Panc1 (cell line): ENCODE data around the gene IGSF22. TPM values are rescaled to one million over a fixed set of nuclear protein-coding genes. Genes with fewer than 3 reads are reported as not detected.

Experiments
- ATAC-seq: fragments of 200-7000 bp; cut with Tn5 transposase; 2 replicates; pipeline ENCODE4 v1.9.1; 2020; ENCODE audit warnings: mild to moderate bottlenecking, moderate library complexity
- BruUV-seq: library from RNA; stranded (reverse); fragments of 400-500 nt; replicated peaks from 2 replicates; lab custom pipeline; 2021; lab: Mats Ljungman, UMichigan
- CTCF ChIA-PET: fragments of 300-600 bp; sonication (Branson Sonifier 250); formaldehyde crosslinking; loops from one replicate; lab custom pipeline; 2022; ENCODE audit warnings: antibody characterized with exemption; lab: Charles Lee
- POLR2A ChIA-PET: fragments of 300-600 bp; sonication (Branson Sonifier 250); formaldehyde crosslinking; loops from one replicate; lab custom pipeline; 2022; ENCODE audit warnings: antibody characterized with exemption; lab: Charles Lee
- DNase-seq: peaks from one replicate; pipeline ENCODE4 v3.0.0-alpha.2; 2010; ENCODE audit warnings: low read depth, low spot score
- H3K27ac ChIP-seq: 2 replicates; pipeline ENCODE4 v1.5.1; 2011; ENCODE audit warnings: mild to moderate bottlenecking, low read length, inconsistent platforms
- H3K27me3 ChIP-seq: fragments of 200-500 bp; sonication (Bioruptor generic); 2 replicates; pipeline ENCODE4 v1.6.0; 2014; ENCODE audit warnings: low read length, inconsistent platforms; ENCODE audit not compliant: control insufficient read depth, insufficient read depth
- H3K36me3 ChIP-seq: fragments of 200-500 bp; sonication (Bioruptor generic); 2 replicates; pipeline ENCODE4 v1.5.1; 2014; ENCODE audit warnings: inconsistent platforms, mild to moderate bottlenecking, low read length, moderate library complexity; ENCODE audit not compliant: control insufficient read depth, insufficient read depth
- H3K4me1 ChIP-seq: 2 replicates; pipeline ENCODE4 v1.5.1; 2011; ENCODE audit warnings: inconsistent platforms, mild to moderate bottlenecking, low read length, moderate library complexity; ENCODE audit not compliant: control insufficient read depth, insufficient read depth
- H3K4me3 ChIP-seq, 2 experiments: 2 replicates each; pipeline ENCODE4 v1.5.1; 2011 to 2012; ENCODE audit warnings: low read depth in 2 of 2, low read length in 2 of 2, mild to moderate bottlenecking in 2 of 2, inconsistent platforms in 1 of 2, moderate library complexity in 1 of 2
- H3K9me3 ChIP-seq: fragments of 200-500 bp; sonication (Bioruptor generic); 2 replicates; pipeline ENCODE4 v1.5.1; 2014; ENCODE audit warnings: low read depth, mild to moderate bottlenecking, inconsistent platforms, low read length, moderate library complexity; ENCODE audit not compliant: control insufficient read depth, insufficient read depth
- POLR2AphosphoS5 ChIP-seq: IDR thresholded peaks from 2 replicates; pipeline ENCODE4 v1.6.1; 2012; ENCODE audit warnings: mild to moderate bottlenecking, low read depth, low read length, moderate library complexity
- SIN3A ChIP-seq: IDR thresholded peaks from 2 replicates; pipeline ENCODE4 v1.6.1; 2012; ENCODE audit warnings: low read depth, mild to moderate bottlenecking, low read length, moderate library complexity, borderline replicate concordance; ENCODE audit not compliant: insufficient read depth
- TCF7L2 ChIP-seq: IDR thresholded peaks from 2 replicates; pipeline ENCODE4 v1.6.1; 2011; ENCODE audit warnings: mild to moderate bottlenecking, low read depth, low read length, inconsistent platforms
- in situ Hi-C: cut with HindIII; loops from 2 replicates; pipeline ENCODE4 v1.10.0; 2016; ENCODE audit warnings: low sequenced_read_pairs, low pct_unique_long_range_greater_than_20kb
- intact Hi-C: fragments of 100-400 bp; cut with micrococcal nuclease; formaldehyde crosslinking; loops from one replicate; pipeline ENCODE4 v1.10.0; 2022; ENCODE audit not compliant: unreplicated experiment
- total RNA-seq: library from RNA; stranded (reverse); gene quantifications from one replicate; pipeline ENCODE4 v1.2.1, GENCODE V29; 2021; ENCODE audit not compliant: unreplicated experiment
- TF ChIP-seq, protein P1 (sequence below): fragments of 450-650 bp; IDR thresholded peaks from 2 replicates; pipeline ENCODE4 v1.5.1; 2017; ENCODE audit warnings: mild to moderate bottlenecking
- TF ChIP-seq, protein P2 (sequence below), 2 experiments: IDR thresholded peaks; 2 replicates each; pipeline ENCODE4 v1.6.1; 2011 to 2012; ENCODE audit warnings: low read depth in 2 of 2, control low read depth in 1 of 2, low read length in 1 of 2, mild to moderate bottlenecking in 1 of 2, moderate library complexity in 1 of 2; ENCODE audit not compliant: insufficient read depth in 1 of 2

The IGSF22 gene
- total RNA-seq, 1 experiment from 2014 or later, result not detected

DNA sequence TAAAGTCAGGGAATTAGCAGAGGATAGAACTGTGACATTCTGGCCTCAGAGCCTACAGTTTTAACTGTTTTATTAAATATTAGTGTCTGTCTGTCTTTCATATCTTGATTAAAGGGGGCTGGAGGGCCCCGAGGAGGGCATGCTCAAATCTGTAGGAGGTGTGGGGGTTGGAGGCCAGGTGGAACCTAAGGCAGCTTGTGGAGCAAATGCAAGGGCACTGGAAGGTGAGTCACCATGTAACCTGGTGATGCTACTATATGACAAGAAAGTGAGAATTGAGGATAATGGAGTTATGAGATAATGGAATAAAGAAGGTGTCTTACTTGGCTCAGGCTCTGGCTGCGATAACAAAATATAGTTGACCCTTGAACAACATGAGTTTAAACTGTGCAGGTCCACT lies 54.7 kb downstream of the IGSF22 start:
- Histone ChIP-seq H3K9me3 (no peaks in the 10 kb centered on the region), H3K27me3 (no peaks in the 10 kb centered on the region), H3K36me3 (no peaks in the 10 kb centered on the region), H3K4me1 (no peaks in the 10 kb centered on the region), H3K27ac (no peak overlapping the region), H3K4me3 (no peak overlapping the region)
- intact Hi-C loops, result no loop called here
- POLR2A ChIA-PET, result no interaction called here
- in situ Hi-C loops, result no loop called here
- CTCF ChIA-PET, result no interaction called here
- ATAC-seq, result no peak
- no peak for DNase-seq
- no TSS peak for BruUV-seq
- TF ChIP-seq POLR2AphosphoS5, result no peak
- no peak for TF ChIP-seq SIN3A
- TF ChIP-seq, protein P1, sequence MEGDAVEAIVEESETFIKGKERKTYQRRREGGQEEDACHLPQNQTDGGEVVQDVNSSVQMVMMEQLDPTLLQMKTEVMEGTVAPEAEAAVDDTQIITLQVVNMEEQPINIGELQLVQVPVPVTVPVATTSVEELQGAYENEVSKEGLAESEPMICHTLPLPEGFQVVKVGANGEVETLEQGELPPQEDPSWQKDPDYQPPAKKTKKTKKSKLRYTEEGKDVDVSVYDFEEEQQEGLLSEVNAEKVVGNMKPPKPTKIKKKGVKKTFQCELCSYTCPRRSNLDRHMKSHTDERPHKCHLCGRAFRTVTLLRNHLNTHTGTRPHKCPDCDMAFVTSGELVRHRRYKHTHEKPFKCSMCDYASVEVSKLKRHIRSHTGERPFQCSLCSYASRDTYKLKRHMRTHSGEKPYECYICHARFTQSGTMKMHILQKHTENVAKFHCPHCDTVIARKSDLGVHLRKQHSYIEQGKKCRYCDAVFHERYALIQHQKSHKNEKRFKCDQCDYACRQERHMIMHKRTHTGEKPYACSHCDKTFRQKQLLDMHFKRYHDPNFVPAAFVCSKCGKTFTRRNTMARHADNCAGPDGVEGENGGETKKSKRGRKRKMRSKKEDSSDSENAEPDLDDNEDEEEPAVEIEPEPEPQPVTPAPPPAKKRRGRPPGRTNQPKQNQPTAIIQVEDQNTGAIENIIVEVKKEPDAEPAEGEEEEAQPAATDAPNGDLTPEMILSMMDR, result no peak
- TF ChIP-seq, protein P2, sequence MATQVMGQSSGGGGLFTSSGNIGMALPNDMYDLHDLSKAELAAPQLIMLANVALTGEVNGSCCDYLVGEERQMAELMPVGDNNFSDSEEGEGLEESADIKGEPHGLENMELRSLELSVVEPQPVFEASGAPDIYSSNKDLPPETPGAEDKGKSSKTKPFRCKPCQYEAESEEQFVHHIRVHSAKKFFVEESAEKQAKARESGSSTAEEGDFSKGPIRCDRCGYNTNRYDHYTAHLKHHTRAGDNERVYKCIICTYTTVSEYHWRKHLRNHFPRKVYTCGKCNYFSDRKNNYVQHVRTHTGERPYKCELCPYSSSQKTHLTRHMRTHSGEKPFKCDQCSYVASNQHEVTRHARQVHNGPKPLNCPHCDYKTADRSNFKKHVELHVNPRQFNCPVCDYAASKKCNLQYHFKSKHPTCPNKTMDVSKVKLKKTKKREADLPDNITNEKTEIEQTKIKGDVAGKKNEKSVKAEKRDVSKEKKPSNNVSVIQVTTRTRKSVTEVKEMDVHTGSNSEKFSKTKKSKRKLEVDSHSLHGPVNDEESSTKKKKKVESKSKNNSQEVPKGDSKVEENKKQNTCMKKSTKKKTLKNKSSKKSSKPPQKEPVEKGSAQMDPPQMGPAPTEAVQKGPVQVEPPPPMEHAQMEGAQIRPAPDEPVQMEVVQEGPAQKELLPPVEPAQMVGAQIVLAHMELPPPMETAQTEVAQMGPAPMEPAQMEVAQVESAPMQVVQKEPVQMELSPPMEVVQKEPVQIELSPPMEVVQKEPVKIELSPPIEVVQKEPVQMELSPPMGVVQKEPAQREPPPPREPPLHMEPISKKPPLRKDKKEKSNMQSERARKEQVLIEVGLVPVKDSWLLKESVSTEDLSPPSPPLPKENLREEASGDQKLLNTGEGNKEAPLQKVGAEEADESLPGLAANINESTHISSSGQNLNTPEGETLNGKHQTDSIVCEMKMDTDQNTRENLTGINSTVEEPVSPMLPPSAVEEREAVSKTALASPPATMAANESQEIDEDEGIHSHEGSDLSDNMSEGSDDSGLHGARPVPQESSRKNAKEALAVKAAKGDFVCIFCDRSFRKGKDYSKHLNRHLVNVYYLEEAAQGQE (IDR thresholded peaks at IDR 0.05; ENCODE audit: insufficient read depth in 1 of 2, low read depth in 2 of 2, low read length in 1 of 2), result no peak
- no peak for TF ChIP-seq TCF7L2

DNA sequence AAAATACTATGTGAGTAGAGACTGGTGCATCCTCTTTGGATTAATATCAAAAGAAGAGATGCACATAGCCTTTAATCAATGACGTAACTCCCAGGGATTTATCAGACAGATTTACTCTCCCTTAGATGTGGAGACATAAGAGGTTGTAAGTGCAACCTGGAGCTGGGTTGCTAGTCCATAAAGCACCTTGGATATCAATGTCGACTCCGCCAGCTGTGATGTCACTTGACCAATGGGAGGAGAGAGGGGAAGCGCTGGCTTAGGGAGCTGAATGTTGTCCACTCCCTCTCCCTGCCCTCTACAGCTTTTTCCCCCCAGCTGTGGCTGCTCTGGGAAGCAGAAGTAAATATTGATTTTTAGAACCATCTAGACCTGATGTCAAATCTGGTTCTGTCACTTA lies 56.3 kb downstream of the IGSF22 start:
- ChIA-PET POLR2A (no interaction called here), CTCF (no interaction called here)
- Histone ChIP-seq H3K36me3 (no peaks in the 10 kb centered on the region), H3K9me3 (no peaks in the 10 kb centered on the region), H3K27me3 (no peaks in the 10 kb centered on the region), H3K4me3 (no peak overlapping the region), H3K4me1 (no peaks in the 10 kb centered on the region), H3K27ac (no peak overlapping the region)
- no TSS peak for BruUV-seq
- in situ Hi-C loops (no loop called here), intact Hi-C loops (no loop called here)
- DNase-seq, result no peak
- ATAC-seq, result no peak
- TF ChIP-seq, protein P1, result no peak
- TF ChIP-seq, protein P2 (IDR thresholded peaks at IDR 0.05; ENCODE audit: insufficient read depth in 1 of 2, low read depth in 2 of 2, low read length in 1 of 2), result no peak
- no peak for TF ChIP-seq POLR2AphosphoS5
- TF ChIP-seq SIN3A, result no peak
- no peak for TF ChIP-seq TCF7L2
